ENCODE results near the gene LAMA2.

DNA sequence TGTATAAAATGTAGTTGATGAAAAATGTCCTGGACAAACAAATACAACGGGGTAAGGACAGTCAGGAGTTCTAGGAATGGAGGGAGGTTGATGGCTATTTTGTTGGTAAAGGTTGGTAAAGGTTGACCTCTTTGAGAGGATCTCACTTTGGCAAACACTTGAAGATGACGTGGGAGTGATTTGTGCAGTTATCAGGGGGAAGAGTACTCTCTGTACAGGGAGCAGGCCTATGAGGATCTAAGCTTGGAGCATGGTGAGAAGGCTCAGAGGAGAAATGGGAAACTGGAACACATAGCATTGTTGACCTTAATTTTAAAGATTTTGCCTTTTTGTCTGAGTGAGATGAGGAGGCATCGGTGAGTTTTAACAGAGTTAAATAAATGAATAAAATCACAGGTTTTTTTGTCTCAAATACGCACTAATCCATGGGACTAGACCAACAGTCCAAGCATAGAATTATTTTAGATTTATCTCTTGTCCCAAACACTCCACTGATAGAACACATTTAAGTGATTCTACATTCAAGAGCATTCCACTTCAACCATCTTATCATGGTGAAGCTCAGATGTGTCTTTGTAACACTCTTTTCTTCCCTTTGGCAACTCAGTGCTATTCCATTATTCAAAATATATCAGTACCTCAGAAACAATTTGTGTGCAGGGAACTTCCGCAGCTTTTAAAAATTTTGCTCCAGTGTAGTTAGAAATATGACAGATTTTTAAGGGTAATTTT is 5.7 kb downstream of the LAMA2 start:
- TF ChIP-seq, protein P1, sequence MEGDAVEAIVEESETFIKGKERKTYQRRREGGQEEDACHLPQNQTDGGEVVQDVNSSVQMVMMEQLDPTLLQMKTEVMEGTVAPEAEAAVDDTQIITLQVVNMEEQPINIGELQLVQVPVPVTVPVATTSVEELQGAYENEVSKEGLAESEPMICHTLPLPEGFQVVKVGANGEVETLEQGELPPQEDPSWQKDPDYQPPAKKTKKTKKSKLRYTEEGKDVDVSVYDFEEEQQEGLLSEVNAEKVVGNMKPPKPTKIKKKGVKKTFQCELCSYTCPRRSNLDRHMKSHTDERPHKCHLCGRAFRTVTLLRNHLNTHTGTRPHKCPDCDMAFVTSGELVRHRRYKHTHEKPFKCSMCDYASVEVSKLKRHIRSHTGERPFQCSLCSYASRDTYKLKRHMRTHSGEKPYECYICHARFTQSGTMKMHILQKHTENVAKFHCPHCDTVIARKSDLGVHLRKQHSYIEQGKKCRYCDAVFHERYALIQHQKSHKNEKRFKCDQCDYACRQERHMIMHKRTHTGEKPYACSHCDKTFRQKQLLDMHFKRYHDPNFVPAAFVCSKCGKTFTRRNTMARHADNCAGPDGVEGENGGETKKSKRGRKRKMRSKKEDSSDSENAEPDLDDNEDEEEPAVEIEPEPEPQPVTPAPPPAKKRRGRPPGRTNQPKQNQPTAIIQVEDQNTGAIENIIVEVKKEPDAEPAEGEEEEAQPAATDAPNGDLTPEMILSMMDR (IDR thresholded peaks at IDR 0.05; ENCODE audit: low read length) = no peak
- no peak for TF ChIP-seq EZH2 (optimal IDR thresholded peaks at IDR 0.05; ENCODE audit: low read depth, low read length)
